HL-60/S4 treated with retinoic acid at 250 ng/mL for 4 days and 3 days (cell line): Measurements from ENCODE around the gene CLBA1.

ENCODE experiments used
- in situ Hi-C: fragments of 300-500 bp; cut with MboI; formaldehyde crosslinking; loops from 2 replicates; pipeline ENCODE4 v1.7.0; 2022; ENCODE audit warnings: low sequenced_read_pairs

CLBA1 gene

GRCh38 chr14:105043641-105044040 lies 58.1 kb downstream of the CLBA1 start:
- in situ Hi-C loops = no loop called here
